Mucosa of descending colon (tissue), 3 donors: ENCODE data around the gene FOCAD. TPM values are rescaled to one million over a fixed set of nuclear protein-coding genes. Genes with fewer than 3 reads are reported as not detected.

ENCODE experiments used
- ATAC-seq: fragments of 200-7000 bp; cut with Tn5 transposase; one replicate; pipeline ENCODE4 v1.9.1; 2020; ENCODE audit warnings: mild to moderate bottlenecking, moderate library complexity
- DNase-seq, 3 donors: peaks; one replicate each; pipeline ENCODE4 v3.0.0-alpha.2; 2020
- H3K36me3 ChIP-seq: fragments of 200-600 bp; one replicate; pipeline ENCODE4 v1.8.0; 2021; ENCODE audit warnings: low read depth, mild to moderate bottlenecking
- H3K4me1 ChIP-seq: fragments of 200-600 bp; one replicate; pipeline ENCODE4 v1.8.0; 2021; ENCODE audit warnings: low read depth, mild to moderate bottlenecking
- H3K4me3 ChIP-seq: fragments of 200-600 bp; one replicate; pipeline ENCODE4 v1.8.0; 2021; ENCODE audit warnings: mild to moderate bottlenecking
- H3K9me3 ChIP-seq: fragments of 200-600 bp; one replicate; pipeline ENCODE4 v1.8.0; 2021; ENCODE audit warnings: mild to moderate bottlenecking
- intact Hi-C, 2 donors: fragments of 100-400 bp; cut with DNase I in 1 of 2; cut with micrococcal nuclease in 1 of 2; formaldehyde crosslinking; loops; one replicate each; pipeline versions ENCODE4 v1.11.0 to v1.11.1; 2022; cut with DNase I, micrococcal nuclease
- total RNA-seq, 3 donors: library from RNA; stranded (reverse); fragmentation: NEBNext Ultra II Directional in 2 of 3; extraction: Animal tissue kit (Norgen Biotek cat#: 25700) in 2 of 3; gene quantifications; one replicate each; pipeline versions ENCODE4 v1.2.1 to v1.2.4, GENCODE V29; 2021 to 2023
- TF ChIP-seq, protein P1 (sequence below): fragments of 200-600 bp; IDR thresholded peaks from one replicate; pipeline ENCODE4 v1.8.0; 2022; ENCODE audit warnings: antibody characterized with exemption, mild to moderate bottlenecking
- donor health status: DM: no; HTN: no; CAD: no; lungs with moderate emphysema.
- donor health status: DM: no; HTN: no; CAD: no.
- donor health status: DM: no; HTN: yes; CAD: no.

The FOCAD gene
- total RNA-seq, 3 donors from 2014 or later: 26.6 to 30.3 (median 26.9) TPM

DNA sequence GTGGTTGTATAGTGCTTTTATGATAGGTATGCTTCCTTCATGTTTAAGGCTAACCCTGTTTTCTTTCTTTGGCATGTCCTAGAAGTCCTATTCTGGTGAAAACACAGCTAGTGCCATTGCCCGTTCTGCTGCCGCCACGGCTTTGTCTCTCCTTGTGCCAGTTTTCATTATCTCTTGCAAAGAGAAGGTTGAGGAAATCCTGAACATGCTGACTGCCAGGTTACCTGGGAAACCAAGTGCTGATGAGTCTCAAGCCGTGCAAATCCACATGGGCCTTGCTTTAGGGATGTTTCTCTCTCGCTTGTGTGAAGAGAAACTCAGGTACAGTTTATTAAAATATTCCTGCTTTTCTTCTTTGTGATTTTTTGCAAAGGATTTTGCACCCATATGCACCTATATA, 245.2 kb downstream of the FOCAD start:
- Histone ChIP-seq H3K9me3 (no peaks in the 10 kb centered on the region), H3K4me3 (no peak overlapping the region), H3K36me3 (no peaks in the 10 kb centered on the region), H3K4me1 (no peaks in the 10 kb centered on the region)
- no peak for ATAC-seq
- TF ChIP-seq, protein P1, sequence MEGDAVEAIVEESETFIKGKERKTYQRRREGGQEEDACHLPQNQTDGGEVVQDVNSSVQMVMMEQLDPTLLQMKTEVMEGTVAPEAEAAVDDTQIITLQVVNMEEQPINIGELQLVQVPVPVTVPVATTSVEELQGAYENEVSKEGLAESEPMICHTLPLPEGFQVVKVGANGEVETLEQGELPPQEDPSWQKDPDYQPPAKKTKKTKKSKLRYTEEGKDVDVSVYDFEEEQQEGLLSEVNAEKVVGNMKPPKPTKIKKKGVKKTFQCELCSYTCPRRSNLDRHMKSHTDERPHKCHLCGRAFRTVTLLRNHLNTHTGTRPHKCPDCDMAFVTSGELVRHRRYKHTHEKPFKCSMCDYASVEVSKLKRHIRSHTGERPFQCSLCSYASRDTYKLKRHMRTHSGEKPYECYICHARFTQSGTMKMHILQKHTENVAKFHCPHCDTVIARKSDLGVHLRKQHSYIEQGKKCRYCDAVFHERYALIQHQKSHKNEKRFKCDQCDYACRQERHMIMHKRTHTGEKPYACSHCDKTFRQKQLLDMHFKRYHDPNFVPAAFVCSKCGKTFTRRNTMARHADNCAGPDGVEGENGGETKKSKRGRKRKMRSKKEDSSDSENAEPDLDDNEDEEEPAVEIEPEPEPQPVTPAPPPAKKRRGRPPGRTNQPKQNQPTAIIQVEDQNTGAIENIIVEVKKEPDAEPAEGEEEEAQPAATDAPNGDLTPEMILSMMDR: no peak
- no peak for DNase-seq
- intact Hi-C loops: no loop called here

DNA sequence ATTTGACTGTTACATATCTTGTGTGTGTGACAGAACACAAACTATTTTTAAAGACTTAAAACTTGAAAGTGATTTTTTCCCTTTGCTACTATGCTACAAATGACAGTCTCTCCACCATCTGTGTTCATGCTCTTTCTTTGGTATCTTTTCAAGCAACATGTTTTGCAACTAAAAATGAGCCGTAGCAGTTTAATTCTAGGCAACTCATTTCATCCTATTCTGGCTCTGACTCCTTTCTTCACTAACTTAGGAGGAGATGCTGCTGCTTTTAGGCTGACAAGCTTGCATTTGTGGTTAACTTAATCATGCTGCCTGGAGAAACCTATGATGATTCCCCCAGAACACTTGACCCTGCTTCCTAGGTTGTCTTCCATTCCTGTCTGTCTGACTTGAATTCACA, 246.8 kb downstream of the FOCAD start:
- intact Hi-C loops: no loop called here
- Histone ChIP-seq H3K36me3 (no peaks in the 10 kb centered on the region), H3K4me3 (no peak overlapping the region), H3K9me3 (no peaks in the 10 kb centered on the region), H3K4me1 (no peaks in the 10 kb centered on the region)
- ATAC-seq: no peak
- TF ChIP-seq, protein P1: no peak
- DNase-seq: no peak

DNA sequence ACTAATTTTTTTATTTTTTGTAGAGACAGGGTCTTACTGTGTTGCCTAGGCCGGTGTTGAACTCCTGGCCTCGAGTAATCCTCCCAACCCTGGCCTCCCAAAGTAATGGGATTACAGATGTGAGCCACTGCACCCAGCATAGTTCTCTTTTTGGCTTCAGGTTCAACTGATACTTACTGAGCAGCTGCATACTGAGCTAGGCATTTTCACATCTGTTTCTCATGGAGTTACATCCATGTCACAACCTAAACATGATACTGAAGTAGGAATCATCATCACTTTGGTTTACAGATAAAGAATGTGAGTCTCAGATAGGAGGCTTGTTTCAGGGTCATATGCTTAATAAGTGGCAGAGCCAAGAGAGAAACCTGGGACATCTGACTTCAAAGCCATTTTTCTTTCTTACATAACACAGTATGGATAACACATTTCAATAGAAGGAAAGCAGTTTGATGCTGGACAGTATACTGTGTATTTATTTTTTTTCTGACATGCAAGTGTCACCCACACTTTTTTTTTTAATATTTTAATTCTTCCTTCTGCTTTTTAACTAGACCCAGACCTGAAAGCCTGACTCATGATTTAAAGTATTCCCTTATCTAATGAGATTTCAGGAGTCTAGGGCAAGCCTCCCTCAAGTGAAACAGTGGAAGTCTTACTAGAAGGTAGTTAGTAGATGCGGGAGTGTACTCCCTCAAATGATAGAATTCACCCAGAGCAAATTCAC, 256.6 kb downstream of the FOCAD start:
- DNase-seq: no peak

DNA sequence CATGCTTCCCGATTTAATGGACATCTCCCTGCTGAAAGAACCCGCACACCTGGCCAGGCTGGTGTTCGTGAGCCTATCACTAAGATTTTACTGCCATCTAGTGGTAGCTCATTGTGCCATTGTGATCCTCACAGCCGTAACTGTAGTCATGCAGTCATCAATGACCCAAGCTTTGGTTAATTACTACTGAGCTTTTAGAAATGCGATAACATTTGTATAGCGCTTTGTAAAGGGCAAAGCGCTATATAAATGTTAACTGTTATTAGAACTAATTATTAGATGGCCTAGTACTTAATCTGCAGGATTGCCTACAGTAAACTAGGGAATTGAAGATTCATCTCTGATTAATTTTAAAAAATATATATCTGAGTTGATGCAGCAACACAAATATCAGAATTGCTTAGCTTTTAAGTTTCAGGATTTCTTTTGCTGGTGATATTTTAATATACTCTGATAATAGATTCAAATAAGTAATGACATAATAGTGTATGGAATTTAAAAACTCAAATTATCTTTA, 257.2 kb downstream of the FOCAD start:
- ATAC-seq (peak; percentile 98), DNase-seq (peak; percentile 31 to 75 (median 46))
- Histone ChIP-seq H3K9me3 (no peaks in the 10 kb centered on the region), H3K36me3 (no peaks in the 10 kb centered on the region), H3K4me3 (no peak overlapping the region), H3K4me1 (no peaks in the 10 kb centered on the region)
- TF ChIP-seq, protein P1: peak; percentile 69
- intact Hi-C loops: loop anchor here (5.0 to 10.0 kb wide), 5 partner anchors 316 to 1016 kb away; partner anchors contain the start of gene MLLT3 (in 1 of the 2)

More for the DNA sequence above, 256.6 kb downstream of the FOCAD start:
- Histone ChIP-seq H3K36me3 (no peaks in the 10 kb centered on the region), H3K4me3 (no peak overlapping the region), H3K9me3 (no peaks in the 10 kb centered on the region), H3K4me1 (no peaks in the 10 kb centered on the region)
- TF ChIP-seq, protein P1: no peak
- no peak for ATAC-seq
- intact Hi-C loops: loop anchor here (5.0 to 10.0 kb wide), 5 partner anchors 316 to 1016 kb away; partner anchors contain the start of gene MLLT3 (in 1 of the 2)

DNA sequence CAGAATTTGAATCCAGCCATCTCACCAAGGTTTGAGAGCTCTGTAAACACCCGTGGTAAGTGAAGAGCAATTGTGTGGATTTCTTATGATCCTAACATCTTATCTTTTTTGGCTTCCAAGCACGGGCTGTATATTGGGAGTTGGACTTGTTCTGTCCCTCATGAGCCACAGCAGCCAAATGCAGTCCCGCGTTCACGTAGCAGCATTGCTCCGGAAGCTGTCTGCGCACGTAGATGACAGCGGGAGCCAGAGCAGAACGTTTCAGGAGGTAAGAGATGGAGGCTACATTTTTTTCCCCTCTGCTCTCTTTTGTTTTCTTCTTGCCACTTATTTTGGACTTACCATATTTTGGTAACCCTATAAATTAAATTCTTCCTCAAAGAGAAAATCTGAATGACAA, 260.4 kb downstream of the FOCAD start:
- Histone ChIP-seq H3K9me3 (no peaks in the 10 kb centered on the region), H3K4me1 (no peaks in the 10 kb centered on the region), H3K4me3 (no peak overlapping the region), H3K36me3 (no peaks in the 10 kb centered on the region)
- DNase-seq: no peak
- ATAC-seq: no peak
- TF ChIP-seq, protein P1: no peak
- intact Hi-C loops: loop anchor here (5.0 to 10.0 kb wide), 5 partner anchors 320 to 1020 kb away; partner anchors contain the start of gene MLLT3 (in 1 of the 2)
